HEK293 (cell line): ENCODE data around the gene MPZL2.
A peak's percentile ranks its signal among the peaks of the same experiment; 100 is the strongest.

Experiments used
- CTCF ChIA-PET: fragments of 350-600 bp; formaldehyde crosslinking; extraction: SDS; loops from one replicate; lab custom pipeline; 2021; ENCODE audit warnings: antibody characterized with exemption; lab: Yijun Ruan, JAX
- POLR2A ChIA-PET: fragments of 300-600 bp; formaldehyde crosslinking; extraction: SDS; loops from one replicate; lab custom pipeline; 2020; ENCODE audit warnings: antibody characterized with exemption, inconsistent platforms; lab: Yijun Ruan, JAX
- H3K27ac ChIP-seq: fragments of 200-500 bp; sonication (Bioruptor generic); 2 replicates; pipeline ENCODE4 v1.5.1; 2014; ENCODE audit warnings: low read depth, low read length, control low read depth, inconsistent platforms; ENCODE audit errors: extremely low read depth
- H3K36me3 ChIP-seq, 2 experiments: fragments of 200-500 bp in 1 of 2; sonication (Bioruptor generic) in 1 of 2; 1 replicate in 1 of 2; 2 replicates in 1 of 2; pipeline ENCODE4 v1.5.1; 2014 to 2017; ENCODE audit warnings: inconsistent platforms in 2 of 2, low read length in 2 of 2; ENCODE audit not compliant: control insufficient read depth in 2 of 2, insufficient read depth in 1 of 2
- H3K4me1 ChIP-seq: fragments of 200-500 bp; sonication (Bioruptor generic); 2 replicates; pipeline ENCODE4 v1.5.1; 2014; ENCODE audit warnings: mild to moderate bottlenecking, low read length, inconsistent platforms; ENCODE audit not compliant: control insufficient read depth, insufficient read depth
- H3K4me3 ChIP-seq: 2 replicates; pipeline ENCODE4 v1.5.1; 2011; ENCODE audit warnings: low read depth, mild to moderate bottlenecking, control low read depth, low read length, moderate library complexity
- H3K9me3 ChIP-seq: fragments of 200-500 bp; sonication (Bioruptor generic); 2 replicates; pipeline ENCODE4 v1.5.1; 2014; ENCODE audit warnings: low read depth, low read length, inconsistent platforms; ENCODE audit not compliant: control insufficient read depth, insufficient read depth
- CTCF ChIP-seq: fragments of 450-650 bp; formaldehyde crosslinking; IDR thresholded peaks from 2 replicates; pipeline ENCODE4 v1.5.1; 2016; ENCODE audit warnings: missing biosample characterization, missing genetic modification characterization
- GLI2 ChIP-seq: fragments of 450-650 bp; formaldehyde crosslinking; IDR thresholded peaks from 2 replicates; pipeline ENCODE4; 2017; ENCODE audit warnings: missing biosample characterization, missing genetic modification characterization, low read depth, borderline replicate concordance
- KLF1 ChIP-seq: fragments of 450-650 bp; formaldehyde crosslinking; IDR thresholded peaks from 2 replicates; pipeline ENCODE4 v1.5.1; 2016; ENCODE audit warnings: missing biosample characterization, missing genetic modification characterization
- KLF7 ChIP-seq: fragments of 450-650 bp; formaldehyde crosslinking; IDR thresholded peaks from 2 replicates; pipeline ENCODE4 v1.5.1; 2016; ENCODE audit warnings: missing biosample characterization, missing genetic modification characterization, borderline replicate concordance
- PRDM10 ChIP-seq: fragments of 450-650 bp; formaldehyde crosslinking; IDR thresholded peaks from 2 replicates; pipeline ENCODE4 v1.5.1; 2016; ENCODE audit warnings: missing biosample characterization, missing genetic modification characterization
- SP2 ChIP-seq: fragments of 450-650 bp; formaldehyde crosslinking; IDR thresholded peaks from 2 replicates; pipeline ENCODE4 v1.5.1; 2016; ENCODE audit warnings: missing biosample characterization, missing genetic modification characterization
- ZBTB1 ChIP-seq: fragments of 450-650 bp; formaldehyde crosslinking; IDR thresholded peaks from 2 replicates; pipeline ENCODE4 v1.5.1; 2016; ENCODE audit warnings: missing biosample characterization, missing genetic modification characterization
- ZBTB10 ChIP-seq: fragments of 450-650 bp; formaldehyde crosslinking; IDR thresholded peaks from 2 replicates; pipeline ENCODE4 v1.5.1; 2016; ENCODE audit warnings: missing biosample characterization, missing genetic modification characterization
- ZBTB20 ChIP-seq: fragments of 450-650 bp; formaldehyde crosslinking; IDR thresholded peaks from 2 replicates; pipeline ENCODE4 v1.5.1; 2016; ENCODE audit warnings: missing biosample characterization, missing genetic modification characterization
- ZBTB6 ChIP-seq: fragments of 450-650 bp; formaldehyde crosslinking; IDR thresholded peaks from 2 replicates; pipeline ENCODE4 v1.5.1; 2017; ENCODE audit warnings: missing biosample characterization, missing genetic modification characterization
- ZNF112 ChIP-seq: fragments of 450-650 bp; formaldehyde crosslinking; IDR thresholded peaks from 2 replicates; pipeline ENCODE4 v1.5.0; 2017; ENCODE audit warnings: missing biosample characterization, missing genetic modification characterization
- ZNF114 ChIP-seq: fragments of 450-650 bp; formaldehyde crosslinking; IDR thresholded peaks from 2 replicates; pipeline ENCODE4 v1.5.0; 2017; ENCODE audit warnings: missing biosample characterization, missing genetic modification characterization
- ZNF175 ChIP-seq: fragments of 450-650 bp; formaldehyde crosslinking; IDR thresholded peaks from 2 replicates; pipeline ENCODE4 v1.5.1; 2016; ENCODE audit warnings: missing biosample characterization, missing genetic modification characterization
- ZNF239 ChIP-seq: fragments of 450-650 bp; formaldehyde crosslinking; IDR thresholded peaks from 2 replicates; pipeline ENCODE4 v1.5.1; 2016; ENCODE audit warnings: missing biosample characterization, missing genetic modification characterization
- ZNF335 ChIP-seq: fragments of 450-650 bp; formaldehyde crosslinking; conservative IDR thresholded peaks from 2 replicates; pipeline ENCODE4 v1.5.1; 2016; ENCODE audit warnings: missing biosample characterization, missing genetic modification characterization
- ZNF341 ChIP-seq: fragments of 450-650 bp; formaldehyde crosslinking; IDR thresholded peaks from 2 replicates; pipeline ENCODE4; 2016; ENCODE audit warnings: low read depth, missing biosample characterization, missing genetic modification characterization
- ZNF394 ChIP-seq: fragments of 450-650 bp; formaldehyde crosslinking; IDR thresholded peaks from 2 replicates; pipeline ENCODE4 v1.5.1; 2016; ENCODE audit warnings: missing biosample characterization, missing genetic modification characterization, mild to moderate bottlenecking, moderate library complexity, borderline replicate concordance
- ZNF501 ChIP-seq: fragments of 450-650 bp; formaldehyde crosslinking; IDR thresholded peaks from 2 replicates; pipeline ENCODE4 v1.5.1; 2016; ENCODE audit warnings: missing biosample characterization, missing genetic modification characterization
- ZNF510 ChIP-seq: fragments of 450-650 bp; formaldehyde crosslinking; IDR thresholded peaks from 2 replicates; pipeline ENCODE4 v1.5.1; 2018; ENCODE audit warnings: mild to moderate bottlenecking, missing genetic modification characterization, missing biosample characterization; ENCODE audit not compliant: insufficient replicate concordance
- ZNF513 ChIP-seq: fragments of 450-650 bp; IDR thresholded peaks from 2 replicates; pipeline ENCODE4 v1.5.1; 2018; ENCODE audit warnings: missing biosample characterization, missing genetic modification characterization
- ZNF544 ChIP-seq: fragments of 450-650 bp; formaldehyde crosslinking; IDR thresholded peaks from 2 replicates; pipeline ENCODE4 v1.5.0; 2017; ENCODE audit warnings: missing biosample characterization, missing genetic modification characterization
- ZNF555 ChIP-seq: fragments of 450-650 bp; formaldehyde crosslinking; conservative IDR thresholded peaks from 2 replicates; pipeline ENCODE4 v1.5.1; 2017; ENCODE audit warnings: missing biosample characterization, mild to moderate bottlenecking, missing genetic modification characterization, inconsistent platforms
- ZNF623 ChIP-seq: fragments of 450-650 bp; formaldehyde crosslinking; IDR thresholded peaks from 2 replicates; pipeline ENCODE4 v1.5.1; 2016; ENCODE audit warnings: missing biosample characterization, missing genetic modification characterization
- ZNF792 ChIP-seq: fragments of 450-650 bp; formaldehyde crosslinking; IDR thresholded peaks from 2 replicates; pipeline ENCODE4 v1.5.1; 2016; ENCODE audit warnings: missing biosample characterization, missing genetic modification characterization
- TF ChIP-seq, protein P1 (sequence below): fragments of 450-650 bp; formaldehyde crosslinking; IDR thresholded peaks from 2 replicates; pipeline ENCODE4 v1.5.1; 2017; ENCODE audit warnings: missing biosample characterization, missing genetic modification characterization

MPZL2 gene

DNA sequence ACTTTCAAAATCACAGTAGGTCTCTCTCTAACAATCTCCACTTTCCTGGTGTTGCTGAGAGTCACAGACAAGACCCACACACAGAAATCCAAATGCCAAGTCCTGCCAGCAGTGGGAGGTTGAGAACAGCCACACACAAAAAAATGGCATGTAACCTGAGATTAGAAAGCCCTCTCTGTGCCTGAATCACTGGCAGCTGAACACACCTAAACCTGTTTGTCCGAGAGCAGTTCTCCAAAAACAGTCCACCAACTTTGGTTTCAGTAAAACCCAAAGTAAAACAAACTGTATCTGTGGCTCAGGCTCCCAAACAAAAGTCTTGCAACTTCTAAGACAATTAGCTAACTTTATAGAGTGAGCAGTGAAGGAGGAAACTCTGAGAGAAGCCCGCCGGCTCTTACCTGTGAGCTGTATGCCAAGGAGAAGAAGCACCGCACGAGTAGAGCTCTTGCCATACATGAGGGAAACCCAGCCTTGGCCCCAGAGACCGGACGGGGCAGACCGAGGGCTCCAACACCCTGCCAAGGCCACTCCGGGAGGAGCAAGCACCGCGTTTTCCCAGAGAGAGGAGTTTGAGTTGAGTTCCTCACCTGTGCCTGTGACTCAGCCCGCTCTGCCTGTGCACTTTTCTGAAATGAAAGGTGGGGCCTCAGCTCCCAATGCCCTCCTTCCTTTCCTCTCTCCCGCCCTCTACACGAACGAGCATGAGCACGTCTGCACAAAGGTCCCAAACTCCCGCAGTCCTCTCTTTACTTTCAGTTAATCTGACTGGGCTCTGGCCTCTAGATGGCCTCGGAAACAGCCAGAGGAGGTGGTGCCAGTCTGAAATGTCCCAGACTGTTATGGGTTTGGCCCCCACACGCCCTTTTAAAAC is at the start of gene MPZL2:
Gene MPZL2 (minus strand): TSS at position 603 of the 874 bp plus-strand sequence. CDS start 144 bp downstream, at position 459.
- Histone ChIP-seq H3K9me3 (no peaks in the 10 kb centered on the region), H3K4me1 (no peaks in the 10 kb centered on the region), H3K36me3 (no peaks in the 10 kb centered on the region), H3K27ac (peak within 1 kb of the TSS; percentile 11; the same call in 1 of the 2 replicates), H3K4me3 (peak within 1 kb of the TSS; percentile 42)
- ChIA-PET POLR2A (interaction anchor here (1.0 to 1.6 kb wide), 3 partner anchors 12 to 96 kb away, joined by 3 to 11 read pairs (median 3); partner anchors contain the start of genes MPZL3 and UBE4A), CTCF (interaction anchor here (0.6 to 1.4 kb wide), 10 partner anchors 8 to 438 kb away, joined by 3 to 6 read pairs (median 4); partner anchors contain the start of gene MPZL3)
- peak; percentile 48; the same call in 1 of the 2 replicates for TF ChIP-seq CTCF (tag by site-specific recombination)
- no peak for TF ChIP-seq ZBTB6
- TF ChIP-seq, protein P1, sequence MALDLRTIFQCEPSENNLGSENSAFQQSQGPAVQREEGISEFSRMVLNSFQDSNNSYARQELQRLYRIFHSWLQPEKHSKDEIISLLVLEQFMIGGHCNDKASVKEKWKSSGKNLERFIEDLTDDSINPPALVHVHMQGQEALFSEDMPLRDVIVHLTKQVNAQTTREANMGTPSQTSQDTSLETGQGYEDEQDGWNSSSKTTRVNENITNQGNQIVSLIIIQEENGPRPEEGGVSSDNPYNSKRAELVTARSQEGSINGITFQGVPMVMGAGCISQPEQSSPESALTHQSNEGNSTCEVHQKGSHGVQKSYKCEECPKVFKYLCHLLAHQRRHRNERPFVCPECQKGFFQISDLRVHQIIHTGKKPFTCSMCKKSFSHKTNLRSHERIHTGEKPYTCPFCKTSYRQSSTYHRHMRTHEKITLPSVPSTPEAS (tag by site-specific recombination): no peak
- peak; percentile 69 for TF ChIP-seq ZNF335 (tag by site-specific recombination)
- peak; percentile 72 for TF ChIP-seq SP2 (tag by site-specific recombination)
- peak; percentile 67 for TF ChIP-seq ZNF341 (tag by site-specific recombination)
- TF ChIP-seq KLF1 (tag by site-specific recombination): peak; percentile 40; the same call in 1 of the 2 replicates
- peak; percentile 41 for TF ChIP-seq ZBTB20 (tag by site-specific recombination)
- no peak for TF ChIP-seq ZNF175 (tag by site-specific recombination)
- no peak for TF ChIP-seq ZNF513
- TF ChIP-seq ZBTB10 (tag by site-specific recombination): no peak
- TF ChIP-seq ZNF501: no peak
- TF ChIP-seq KLF7 (tag by site-specific recombination): no peak
- no peak for TF ChIP-seq ZNF510 (tag by site-specific recombination)
- TF ChIP-seq ZNF394 (tag by site-specific recombination): no peak
- TF ChIP-seq PRDM10 (tag by site-specific recombination): no peak; the same call in 1 of the 2 replicates
- TF ChIP-seq GLI2 (tag by site-specific recombination): no peak
- no peak for TF ChIP-seq ZNF623 (tag by site-specific recombination)
- TF ChIP-seq ZNF239 (tag by site-specific recombination): no peak
- TF ChIP-seq ZBTB1 (tag by site-specific recombination): no peak
- no peak for TF ChIP-seq ZNF112
- no peak for TF ChIP-seq ZNF792 (tag by site-specific recombination)
- TF ChIP-seq ZNF544 (tag by site-specific recombination): no peak
- TF ChIP-seq ZNF555 (tag by site-specific recombination): no peak
- no peak for TF ChIP-seq ZNF114 (tag by site-specific recombination)
